GM19099 (cell line): ENCODE measurements around the gene SLC66A2.

Experiments
- POLR2A ChIP-seq: IDR thresholded peaks from 3 replicates; pipeline ENCODE4 v1.6.1; 2011; ENCODE audit warnings: low read depth; ENCODE audit not compliant: insufficient read length; ENCODE audit errors: extremely low read depth

SLC66A2 gene

GRCh38 chr18:79961527-79962291 is 10.3 kb upstream of the SLC66A2 start:
- no peak for TF ChIP-seq POLR2A

- TF ChIP-seq POLR2A: no peak
These were observed 9.6 kb upstream of the SLC66A2 start for GRCh38 chr18:79960921-79961526.

GRCh38 chr18:79958981-79959380 is 7.5 kb upstream of the SLC66A2 start:
- no peak for TF ChIP-seq POLR2A

- TF ChIP-seq POLR2A: no peak
These were observed 4.8 kb upstream of the SLC66A2 start for GRCh38 chr18:79956276-79956675.

GRCh38 chr18:79955302-79956075 is 4.0 kb upstream of the SLC66A2 start:
- no peak for TF ChIP-seq POLR2A

GRCh38 chr18:79954791-79955190 is 3.3 kb upstream of the SLC66A2 start:
- TF ChIP-seq POLR2A: no peak

- TF ChIP-seq POLR2A: no peak
These were observed 2.7 kb upstream of the SLC66A2 start for GRCh38 chr18:79953971-79954651.

GRCh38 chr18:79952996-79953559 is 1.6 kb upstream of the SLC66A2 start:
- no peak for TF ChIP-seq POLR2A

- TF ChIP-seq POLR2A: no peak
These were observed 1.1 kb upstream of the SLC66A2 start for GRCh38 chr18:79952456-79952995.

- no peak for TF ChIP-seq POLR2A
These were observed 725 bp downstream of the SLC66A2 start for GRCh38 chr18:79950515-79951341.

- TF ChIP-seq POLR2A: no peak
These were observed 1.6 kb downstream of the SLC66A2 start for GRCh38 chr18:79949697-79950487.

GRCh38 chr18:79948719-79949411 is 2.6 kb downstream of the SLC66A2 start:
- TF ChIP-seq POLR2A: no peak

- no peak for TF ChIP-seq POLR2A
These were observed 3.4 kb downstream of the SLC66A2 start for GRCh38 chr18:79947881-79948610.
